ENCODE results near the gene NDUFS8.
"Not testable (repeated sequence)": the region's sequence is repeated elsewhere in the genome, so short reads cannot be mapped to it uniquely, and the experiment has no call there.

- not testable (repeated sequence) for TF ChIP-seq KLF5 (IDR thresholded peaks at IDR 0.05; ENCODE audit: partially characterized antibody); POLR2A (IDR thresholded peaks at IDR 0.05; ENCODE audit: low read depth, low read length); GABPA (IDR thresholded peaks at IDR 0.05; ENCODE audit: low read depth); CTCF (IDR thresholded peaks at IDR 0.05 in 2 of 3, conservative IDR thresholded peaks at IDR 0.05 in 1 of 3; ENCODE audit: control insufficient read depth in 2 of 3, extremely low read depth in 1 of 3, insufficient read depth in 1 of 3, low read depth in 3 of 3, low read length in 3 of 3); RELA (IDR thresholded peaks at IDR 0.05; ENCODE audit: borderline replicate concordance, partially characterized antibody); POLR2AphosphoS5 (IDR thresholded peaks at IDR 0.05; ENCODE audit: low read length); SIX5 (IDR thresholded peaks at IDR 0.05; ENCODE audit: low read depth, low read length, severe bottlenecking); MTA3 (IDR thresholded peaks at IDR 0.05; ENCODE audit: borderline replicate concordance, low read length); ATF2 (IDR thresholded peaks at IDR 0.05; ENCODE audit: low read length); RAD21 (IDR thresholded peaks at IDR 0.05; ENCODE audit: insufficient read depth, low read depth, low read length); SP1 (IDR thresholded peaks at IDR 0.05; ENCODE audit: low read depth, low read length); TCF7 (IDR thresholded peaks at IDR 0.05; ENCODE audit: borderline replicate concordance); SPI1 (IDR thresholded peaks at IDR 0.05; ENCODE audit: borderline replicate concordance, insufficient read depth, low read depth, low read length); ELK1 (IDR thresholded peaks at IDR 0.05; ENCODE audit: low read depth, low read length)
Observed at GRCh38 chr11:67995129-67995528, 35.4 kb upstream of the NDUFS8 start.

Data from GM12878 (cell line).